A549 (cell line): ENCODE results near the gene KIF7. TPM values are rescaled to one million over a fixed set of nuclear protein-coding genes. Genes with fewer than 3 reads are reported as not detected.

Source experiments
- ATAC-seq, 2 experiments: fragments of 200-7000 bp in 1 of 2; fragments of >200 bp in 1 of 2; cut with Nextera tagmentation in 1 of 2; cut with Tn5 transposase in 1 of 2; 3 replicates each; pipeline versions ENCODE4 v1.8.0 to v1.9.1; 2018 to 2020; ENCODE audit warnings: mild to moderate bottlenecking in 1 of 2, moderate library complexity in 1 of 2
- CTCF ChIA-PET: fragments of 300-600 bp; sonication (Branson Sonifier 250); formaldehyde crosslinking; extraction: SDS; loops from one replicate; lab custom pipeline; 2021; ENCODE audit warnings: antibody characterized with exemption, inconsistent platforms; lab: Yijun Ruan, JAX
- POLR2A ChIA-PET: fragments of 350-600 bp; formaldehyde crosslinking; extraction: SDS; loops from one replicate; lab custom pipeline; 2021; ENCODE audit warnings: antibody characterized with exemption, inconsistent platforms; lab: Yijun Ruan, JAX
- DNase-seq, 2 experiments: peaks; one replicate each; pipeline versions ENCODE4 v3.0.0 to v3.0.0-alpha.2; 2011 to 2016; ENCODE audit warnings: low read depth in 1 of 2, low spot score in 1 of 2
- FAIRE-seq: peaks from 2 replicates; lab custom pipeline; 2011; peaks lifted over from hg19 to GRCh38; lab: Jason Lieb, UNC
- H3K27ac ChIP-seq, 2 experiments: fragments of >200 bp; sonication (Bioruptor Twin); formaldehyde crosslinking; 3 replicates each; pipeline ENCODE4 v1.5.1; 2016 to 2017
- H3K4me1 ChIP-seq: fragments of >200 bp; sonication (Bioruptor Twin); formaldehyde crosslinking; 3 replicates; pipeline ENCODE4 v1.6.1; 2016
- H3K4me2 ChIP-seq: fragments of >200 bp; sonication (Bioruptor Twin); formaldehyde crosslinking; 3 replicates; pipeline ENCODE4 v1.6.1; 2016
- H3K4me3 ChIP-seq: fragments of >200 bp; sonication (Bioruptor Twin); formaldehyde crosslinking; 3 replicates; pipeline ENCODE4 v1.5.1; 2016
- H3K9me3 ChIP-seq: fragments of >200 bp; sonication (Bioruptor Twin); formaldehyde crosslinking; 3 replicates; pipeline ENCODE4 v1.6.1; 2016
- BHLHE40 ChIP-seq: IDR thresholded peaks from 2 replicates; pipeline ENCODE4 v1.6.1; 2012; ENCODE audit warnings: low read depth, low read length, inconsistent platforms
- CBX2 ChIP-seq: fragments of 200-600 bp; sonication (generic); IDR thresholded peaks from 2 replicates; pipeline ENCODE4 v1.6.1; 2016; ENCODE audit warnings: low read depth, mild to moderate bottlenecking, borderline replicate concordance
- CHD2 ChIP-seq: fragments of 150-350 bp; IDR thresholded peaks from 2 replicates; pipeline ENCODE4 v1.6.1; 2014; ENCODE audit warnings: low read length; ENCODE audit not compliant: partially characterized antibody
- CHD4 ChIP-seq: fragments of 200-600 bp; sonication (generic); IDR thresholded peaks from 2 replicates; pipeline ENCODE4 v1.6.1; 2016; ENCODE audit warnings: antibody characterized with exemption, mild to moderate bottlenecking, borderline replicate concordance
- EHF ChIP-seq: fragments of 250-450 bp; sonication (Bioruptor Pico); IDR thresholded peaks from 2 replicates; pipeline ENCODE4 v1.5.0; 2020; ENCODE audit warnings: mild to moderate bottlenecking
- ESRRA ChIP-seq: fragments of 150-350 bp; IDR thresholded peaks from 2 replicates; pipeline ENCODE4 v1.6.1; 2014; ENCODE audit warnings: mild to moderate bottlenecking, low read length, borderline replicate concordance
- FOSL2 ChIP-seq, 2 experiments: fragments of 450-650 bp in 1 of 2; fragments of >200 bp in 1 of 2; sonication (Bioruptor Twin) in 1 of 2; formaldehyde crosslinking; IDR thresholded peaks; 2 replicates each; pipeline versions ENCODE4 v1.5.0 to v1.6.1; 2016 to 2020; ENCODE audit warnings: mild to moderate bottlenecking in 1 of 2, moderate library complexity in 1 of 2
- HES2 ChIP-seq: fragments of >200 bp; sonication (Bioruptor Twin); formaldehyde crosslinking; IDR thresholded peaks from 2 replicates; pipeline ENCODE4 v1.6.1; 2016
- JUN ChIP-seq, 2 experiments: fragments of >200 bp; sonication (Bioruptor Twin); formaldehyde crosslinking; IDR thresholded peaks; 2 replicates in 1 of 2; 3 replicates in 1 of 2; pipeline ENCODE4 v1.6.1; 2016 to 2017
- KDM1A ChIP-seq: fragments of 200-600 bp; sonication (generic); IDR thresholded peaks from 2 replicates; pipeline ENCODE4 v1.6.1; 2016; ENCODE audit warnings: low read depth, mild to moderate bottlenecking
- KDM5A ChIP-seq: fragments of 200-600 bp; sonication (generic); IDR thresholded peaks from 2 replicates; pipeline ENCODE4 v1.6.1; 2016; ENCODE audit warnings: antibody characterized with exemption, mild to moderate bottlenecking
- MAX ChIP-seq: IDR thresholded peaks from 2 replicates; pipeline ENCODE4 v1.6.1; 2012
- MAZ ChIP-seq: fragments of 150-350 bp; IDR thresholded peaks from 2 replicates; pipeline ENCODE4 v1.6.1; 2014; ENCODE audit warnings: antibody characterized with exemption, low read depth, low read length, borderline replicate concordance
- PBX3 ChIP-seq: IDR thresholded peaks from 2 replicates; pipeline ENCODE4 v1.6.1; 2012
- RARB ChIP-seq: fragments of 250-450 bp; sonication (Bioruptor Pico); IDR thresholded peaks from 2 replicates; pipeline ENCODE4 v1.8.0; 2021; ENCODE audit warnings: mild to moderate bottlenecking, moderate library complexity
- REST ChIP-seq: fragments of 200-600 bp; sonication (generic); IDR thresholded peaks from 2 replicates; pipeline ENCODE4 v1.6.1; 2016; ENCODE audit warnings: antibody characterized with exemption, mild to moderate bottlenecking, moderate library complexity
- RFX5 ChIP-seq: fragments of 450-650 bp; IDR thresholded peaks from 2 replicates; pipeline ENCODE4 v1.7.1; 2014; ENCODE audit warnings: antibody characterized with exemption, mild to moderate bottlenecking, moderate library complexity
- TFCP2L1 ChIP-seq: fragments of 250-450 bp; sonication (Bioruptor Pico); IDR thresholded peaks from 2 replicates; pipeline ENCODE4 v1.5.0; 2021; ENCODE audit warnings: mild to moderate bottlenecking
- TP53 ChIP-seq: fragments of 250-450 bp; sonication (Bioruptor Pico); IDR thresholded peaks from 2 replicates; pipeline ENCODE4 v1.5.0; 2021; ENCODE audit warnings: mild to moderate bottlenecking, moderate library complexity
- USF2 ChIP-seq: fragments of 450-650 bp; IDR thresholded peaks from 2 replicates; pipeline ENCODE4 v1.6.1; 2014; ENCODE audit warnings: antibody characterized with exemption
- ZC3H11A ChIP-seq: fragments of 450-650 bp; IDR thresholded peaks from 2 replicates; pipeline ENCODE4 v1.6.1; 2014; ENCODE audit warnings: antibody characterized with exemption, mild to moderate bottlenecking
- WGBS: methylation state at CpG from one replicate; pipeline ENCODE4 v1.1.6; 2017; ENCODE audit errors: missing lambda C conversion rate; 5-methylcytosine and 5-hydroxymethylcytosine counted together
- polyA plus RNA-seq, 4 experiments: library from polyadenylated mRNA; depleted of rRNA in 3 of 4; stranded (reverse); fragments of >200 nt; fragmentation: RNase III in 1 of 4; extraction: RNeasy Plus Mini Kit Qiagen cat#74134 plus additional on column Dnase treatment in 1 of 4; gene quantifications; 2 replicates in 3 of 4; 3 replicates in 1 of 4; pipeline ENCODE4 v1.2.3, GENCODE V29; 2011 to 2017

The KIF7 gene
- polyA plus RNA-seq, 2 of the 4 experiments (the other 2 are of a cell fraction) = 2.2 to 4.1 TPM

- Histone ChIP-seq H3K9me3 (peaks cover 41% of the 10 kb centered on the region), H3K4me3 (no peak overlapping the region), H3K4me2 (no peak overlapping the region), H3K27ac (no peak overlapping the region), H3K4me1 (no peaks in the 10 kb centered on the region)
- 99% methylated on average over 16 of the region's 18 CpGs for WGBS
- TF ChIP-seq RFX5 (no peak), ESRRA (no peak), PBX3 (0 out of 2 replicates have a peak, but pooled peaks have one; percentile 14)
- FAIRE-seq = no peak
- ChIA-PET POLR2A (interaction anchor here (0.7 kb wide), 1 partner anchor 85 kb away, joined by 3 read pairs; no protein-coding TSS in a partner anchor), CTCF (interaction anchor here (1.2 to 6.6 kb wide), 4 partner anchors 10 to 39 kb away, joined by 3 to 43 read pairs (median 4); no protein-coding TSS in a partner anchor)
- peak; percentile 13 to 25; a peak in 4 of 6 replicates for ATAC-seq
- no peak for DNase-seq
These were observed 22.5 kb downstream of the KIF7 start for GRCh38 chr15:89632563-89633430.

- WGBS = 84% methylated on average over 10 of the region's 10 CpGs
- ATAC-seq (peak in 1 of 2 experiments; percentile 23; a peak in 3 of 6 replicates), FAIRE-seq (no peak), DNase-seq (no peak)
- CTCF ChIA-PET = interaction anchor here (1.2 to 6.6 kb wide), 3 partner anchors 11 to 40 kb away, joined by 3 to 43 read pairs (median 5); no protein-coding TSS in a partner anchor
- Histone ChIP-seq H3K9me3 (peaks cover 41% of the 10 kb centered on the region), H3K4me3 (no peak overlapping the region), H3K4me1 (no peaks in the 10 kb centered on the region), H3K27ac (no peak overlapping the region), H3K4me2 (no peak overlapping the region)
- POLR2A ChIA-PET = no interaction called here
- no peak for TF ChIP-seq USF2
- TF ChIP-seq EHF (CRISPR knock-in tag) = no peak
- TF ChIP-seq FOSL2 (IDR thresholded peaks at IDR 0.05) = no peak
- no peak for TF ChIP-seq FOSL2 (CRISPR knock-in tag; IDR thresholded peaks at IDR 0.05)
- no peak for TF ChIP-seq ZC3H11A
- no peak for TF ChIP-seq BHLHE40
- no peak for TF ChIP-seq REST
- 0 out of 5 replicates have a peak, but pooled peaks of 1 of the 2 experiments have one; percentile 1 for TF ChIP-seq JUN (IDR thresholded peaks at IDR 0.05)
- no peak for TF ChIP-seq CBX2
These were observed 23.4 kb downstream of the KIF7 start for GRCh38 chr15:89631902-89632264.

GRCh38 chr15:89630974-89631901, 24.0 kb downstream of the KIF7 start:
- Histone ChIP-seq H3K4me2 (no peak overlapping the region), H3K4me3 (no peak overlapping the region), H3K9me3 (peaks cover 41% of the 10 kb centered on the region), H3K4me1 (no peaks in the 10 kb centered on the region), H3K27ac (no peak overlapping the region)
- WGBS = 97% methylated on average over 25 of the region's 30 CpGs
- POLR2A ChIA-PET = no interaction called here
- CTCF ChIA-PET = interaction anchor here (0.7 to 6.6 kb wide), 3 partner anchors 16 to 40 kb away, joined by 3 to 43 read pairs (median 3); no protein-coding TSS in a partner anchor
- no peak for FAIRE-seq
- no peak for DNase-seq
- ATAC-seq = peak in 1 of 2 experiments; percentile 14; a peak in 3 of 6 replicates
- no peak for TF ChIP-seq MAX
- no peak for TF ChIP-seq CHD4
- TF ChIP-seq KDM5A = no peak
- no peak for TF ChIP-seq HES2
- no peak for TF ChIP-seq ZC3H11A
- no peak for TF ChIP-seq RARB (CRISPR knock-in tag)
- TF ChIP-seq TFCP2L1 (CRISPR knock-in tag) = no peak
- no peak for TF ChIP-seq RFX5
- TF ChIP-seq CHD2 = no peak
- no peak for TF ChIP-seq MAZ
- TF ChIP-seq CBX2 = no peak
- no peak for TF ChIP-seq PBX3
- TF ChIP-seq TP53 (CRISPR knock-in tag) = no peak
- no peak for TF ChIP-seq KDM1A
